HG03457 (cell line): ENCODE measurements around the gene KSR1.

ENCODE experiments used
- ATAC-seq: cut with Tn5 transposase; IDR thresholded peaks from one replicate; pipeline ENCODE4 v1.9.1; 2021; ENCODE audit warnings: moderate number of reproducible peaks; ENCODE audit not compliant: unreplicated experiment

Gene KSR1

GRCh38 chr17:27471321-27472269 is 15.3 kb downstream of the KSR1 start:
- peak; percentile 48 for ATAC-seq

- ATAC-seq = no peak
Measured at GRCh38 chr17:27473190-27473747, 17.0 kb downstream of the KSR1 start.

DNA sequence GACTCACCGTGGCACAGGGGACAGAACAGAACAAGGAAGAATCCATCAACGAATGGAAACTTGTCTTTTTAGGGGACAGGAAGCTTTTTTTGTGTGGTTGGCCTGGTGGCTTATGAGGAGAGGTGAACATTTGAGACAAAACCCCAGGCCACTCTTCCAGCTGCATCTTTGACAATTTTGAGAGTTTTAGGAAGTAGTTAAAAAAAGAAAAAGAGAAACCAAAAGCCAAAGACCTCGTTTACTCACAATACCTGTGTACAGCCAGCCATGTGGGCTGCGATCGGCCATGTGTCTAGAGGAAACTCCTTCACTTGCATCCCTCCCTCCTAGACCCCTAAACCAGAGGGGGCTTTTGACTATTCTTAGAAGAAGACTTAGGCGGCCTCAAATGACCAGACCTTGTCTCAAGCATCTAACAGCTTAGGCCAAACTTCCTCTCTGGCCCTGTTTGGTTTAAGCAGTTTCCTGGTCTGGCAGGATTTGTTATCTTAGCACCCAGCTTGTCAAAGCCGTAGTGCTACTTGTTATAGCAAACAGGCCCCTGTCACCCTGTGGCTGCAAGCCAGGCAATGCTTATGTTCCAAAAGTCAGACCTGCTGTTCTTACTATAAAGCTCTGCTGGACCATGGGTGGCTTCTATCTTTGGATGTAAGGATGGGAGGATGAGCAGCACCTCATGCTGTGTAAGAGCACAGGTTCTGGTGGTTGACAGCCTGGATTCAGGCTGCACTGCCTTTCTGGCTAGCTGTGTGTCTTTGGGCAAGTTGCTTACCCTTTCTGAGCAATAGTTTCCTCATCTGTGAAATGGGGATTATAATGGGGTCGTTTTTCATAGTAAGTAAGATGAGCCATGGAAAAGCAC is 17.7 kb downstream of the KSR1 start:
- no peak for ATAC-seq

- ATAC-seq = no peak
Measured at GRCh38 chr17:27475070-27475673, 18.9 kb downstream of the KSR1 start.

- no peak for ATAC-seq
Measured at GRCh38 chr17:27475981-27476895, 20.0 kb downstream of the KSR1 start.

- ATAC-seq = no peak
Measured at GRCh38 chr17:27477050-27477888, 21.0 kb downstream of the KSR1 start.

DNA sequence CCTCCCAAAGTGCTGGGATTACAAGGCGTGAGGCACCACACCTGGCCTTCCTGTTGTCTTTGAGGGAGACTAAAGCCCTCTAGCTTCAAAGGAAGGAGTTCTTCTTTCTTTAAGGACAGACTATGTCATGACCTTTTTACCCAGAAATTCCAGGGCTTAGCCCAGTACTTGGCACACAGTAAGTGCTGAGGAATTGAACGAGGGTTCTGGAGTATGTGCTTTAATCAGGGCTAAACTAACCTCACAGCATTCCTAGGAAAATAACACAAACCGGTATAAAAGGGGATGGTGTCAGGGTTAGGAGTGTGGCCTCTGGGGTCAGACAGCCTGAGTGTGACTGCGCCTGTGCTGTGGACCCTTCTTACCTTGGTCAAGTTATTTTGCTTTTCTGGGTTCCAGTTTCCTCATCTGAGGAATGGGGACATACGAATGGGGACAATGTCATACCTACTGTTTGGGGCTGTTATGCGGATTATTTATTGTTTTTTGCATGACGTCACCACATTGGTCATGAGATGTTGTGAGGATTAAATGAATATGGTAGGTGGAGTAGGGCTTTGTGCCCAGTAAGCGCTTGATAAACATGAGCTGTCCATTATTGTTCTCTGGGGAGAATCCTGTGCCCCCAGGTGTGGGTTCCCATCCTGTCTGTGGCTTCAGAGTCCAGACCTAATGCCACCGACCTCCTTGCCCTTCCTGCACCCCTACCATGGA is 21.9 kb downstream of the KSR1 start:
- no peak for ATAC-seq

- no peak for ATAC-seq
Measured at GRCh38 chr17:27478901-27479538, 22.8 kb downstream of the KSR1 start.

GRCh38 chr17:27479838-27480237 is 23.6 kb downstream of the KSR1 start:
- ATAC-seq = no peak

DNA sequence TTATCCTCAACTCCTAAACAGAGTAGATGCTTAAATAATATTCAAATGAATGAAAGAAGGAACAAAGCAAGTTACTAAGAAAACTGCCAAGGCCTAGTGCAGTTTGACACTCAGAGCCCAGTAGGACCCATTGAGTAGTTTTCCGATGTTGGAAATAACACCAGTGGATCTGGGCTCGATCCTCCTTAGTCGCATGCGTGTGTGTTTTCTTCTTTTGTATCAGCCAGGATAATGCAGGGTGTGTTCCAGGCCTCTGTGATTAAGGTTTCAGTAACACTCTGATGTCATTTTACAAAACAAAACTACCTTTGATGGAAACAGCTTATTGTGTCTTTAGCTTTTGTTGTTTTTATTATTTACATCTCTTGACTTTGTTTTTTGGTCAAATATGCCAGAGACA is 24.5 kb downstream of the KSR1 start:
- no peak for ATAC-seq

DNA sequence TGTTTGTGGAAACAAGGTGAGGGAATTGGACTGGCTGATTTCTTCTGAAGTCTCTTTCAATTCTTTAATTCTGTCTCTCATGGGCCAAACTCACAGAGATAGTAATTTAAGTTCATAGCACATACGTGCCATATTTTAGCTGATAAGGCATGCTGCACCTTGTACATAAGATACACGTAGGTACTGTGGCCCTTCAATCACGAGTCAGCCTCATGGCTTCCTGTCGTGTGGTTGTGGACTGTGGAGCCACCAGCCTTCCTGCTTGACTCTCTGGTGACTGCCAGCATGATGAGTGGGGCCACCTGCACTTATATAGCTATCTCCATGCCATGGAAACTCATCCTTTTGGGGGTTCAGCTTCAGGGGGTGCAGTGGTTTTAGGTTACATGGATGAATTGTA is 25.1 kb downstream of the KSR1 start:
- ATAC-seq = no peak

- no peak for ATAC-seq
Measured at GRCh38 chr17:27485125-27485524, 28.9 kb downstream of the KSR1 start.

GRCh38 chr17:27485716-27486495 is 29.7 kb downstream of the KSR1 start:
- ATAC-seq = no peak

GRCh38 chr17:27486741-27487140 is 30.5 kb downstream of the KSR1 start:
- no peak for ATAC-seq

DNA sequence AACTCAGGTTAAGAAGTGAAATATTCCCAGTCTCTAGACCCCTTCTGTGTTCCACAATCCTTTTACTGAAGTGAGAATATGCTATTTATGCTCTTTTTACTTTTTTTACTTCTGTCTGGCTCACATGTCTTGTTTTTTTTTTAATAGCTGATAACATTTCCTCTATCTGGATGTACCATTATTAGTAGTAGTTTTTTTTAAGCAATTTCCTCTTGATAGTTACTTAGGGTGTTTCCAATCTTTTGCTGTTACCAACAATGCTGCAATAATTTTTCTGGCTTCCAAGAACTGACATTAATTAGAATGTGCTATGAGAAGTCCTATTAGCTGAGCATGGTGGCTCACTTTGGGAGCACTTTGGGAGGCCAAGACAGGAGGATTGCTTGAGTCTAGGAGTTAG is 32.0 kb downstream of the KSR1 start:
- ATAC-seq = no peak

- ATAC-seq = no peak
Measured at GRCh38 chr17:27489045-27489715, 32.9 kb downstream of the KSR1 start.

GRCh38 chr17:27490391-27490790 is 34.1 kb downstream of the KSR1 start:
- ATAC-seq = no peak
